Measurements from ENCODE around the gene ARSG. TPM values are rescaled to one million over a fixed set of nuclear protein-coding genes. Genes with fewer than 3 reads are reported as not detected.

Gene ARSG
- total RNA-seq, 4 donors from 2014 or later = 3.1 to 6.8 (median 4.4) TPM

- no peak for TF ChIP-seq CTCF (IDR thresholded peaks at IDR 0.05; ENCODE audit: low read depth)
These were observed 53.4 kb downstream of the ARSG start for GRCh38 chr17:68344701-68345136.

- no peak for TF ChIP-seq CTCF (IDR thresholded peaks at IDR 0.05; ENCODE audit: low read depth)
These were observed 55.2 kb downstream of the ARSG start for GRCh38 chr17:68346448-68346847.

- no peak for TF ChIP-seq CTCF (IDR thresholded peaks at IDR 0.05; ENCODE audit: low read depth)
These were observed 56.1 kb downstream of the ARSG start for GRCh38 chr17:68347380-68347779.

GRCh38 chr17:68349157-68349556 lies 57.9 kb downstream of the ARSG start:
- TF ChIP-seq CTCF (IDR thresholded peaks at IDR 0.05; ENCODE audit: low read depth) = no peak

GRCh38 chr17:68351395-68351794 lies 60.1 kb downstream of the ARSG start:
- no peak for TF ChIP-seq CTCF (IDR thresholded peaks at IDR 0.05; ENCODE audit: low read depth)

GRCh38 chr17:68352041-68352440 lies 60.7 kb downstream of the ARSG start:
- no peak for TF ChIP-seq CTCF (IDR thresholded peaks at IDR 0.05; ENCODE audit: low read depth)

- no peak for TF ChIP-seq CTCF (IDR thresholded peaks at IDR 0.05; ENCODE audit: low read depth)
These were observed 61.8 kb downstream of the ARSG start for GRCh38 chr17:68353111-68353521.

All from subcutaneous adipose tissue (tissue), 4 donors.